NCI-H460 (cell line): Measurements from ENCODE around the gene KRTAP1-1. TPM values are rescaled to one million over a fixed set of nuclear protein-coding genes. Genes with fewer than 3 reads are reported as not detected.
"Not testable (repeated sequence)": the region's sequence is repeated elsewhere in the genome, so short reads cannot be mapped to it uniquely, and the experiment has no call there.

Experiments used
- DNase-seq: peaks from one replicate; pipeline ENCODE4 v3.0.0-alpha.2; 2016; ENCODE audit warnings: low read depth; ENCODE audit errors: extremely low read depth
- small RNA-seq, 2 experiments: library from RNA; depleted of rRNA; stranded (forward); fragments of <200 nt; gene quantifications; one replicate each; pipeline ENCODE3, GENCODE V24; 2014
- total RNA-seq: library from RNA; depleted of rRNA; stranded (reverse); fragments of >200 nt; shearing (Covaris generic); gene quantifications from 2 replicates; pipeline ENCODE4 v1.2.3, GENCODE V29; 2014; rRNA removed

Gene KRTAP1-1
- total RNA-seq, 1 experiment from 2014 or later: not detected

DNA sequence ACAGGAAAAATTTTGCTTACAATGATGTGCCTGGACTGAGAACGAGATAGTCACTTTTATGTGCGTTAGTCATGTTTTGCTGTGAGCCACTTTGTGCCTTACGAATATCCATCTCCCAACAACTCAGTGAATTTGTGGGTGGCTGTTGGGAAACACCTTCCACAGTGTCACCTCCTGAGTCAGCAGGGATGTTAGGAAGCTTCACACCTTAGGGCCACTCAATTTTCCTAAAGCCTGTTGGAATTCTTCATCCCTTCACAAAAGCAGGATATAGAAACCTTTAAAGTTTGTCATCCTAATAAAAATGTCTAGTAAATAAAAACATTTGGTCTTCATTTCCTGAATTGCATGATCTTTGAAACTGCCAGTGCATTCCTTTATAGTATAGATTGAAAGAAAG lies 28.1 kb downstream of the KRTAP1-1 start:
- DNase-seq: no peak

DNA sequence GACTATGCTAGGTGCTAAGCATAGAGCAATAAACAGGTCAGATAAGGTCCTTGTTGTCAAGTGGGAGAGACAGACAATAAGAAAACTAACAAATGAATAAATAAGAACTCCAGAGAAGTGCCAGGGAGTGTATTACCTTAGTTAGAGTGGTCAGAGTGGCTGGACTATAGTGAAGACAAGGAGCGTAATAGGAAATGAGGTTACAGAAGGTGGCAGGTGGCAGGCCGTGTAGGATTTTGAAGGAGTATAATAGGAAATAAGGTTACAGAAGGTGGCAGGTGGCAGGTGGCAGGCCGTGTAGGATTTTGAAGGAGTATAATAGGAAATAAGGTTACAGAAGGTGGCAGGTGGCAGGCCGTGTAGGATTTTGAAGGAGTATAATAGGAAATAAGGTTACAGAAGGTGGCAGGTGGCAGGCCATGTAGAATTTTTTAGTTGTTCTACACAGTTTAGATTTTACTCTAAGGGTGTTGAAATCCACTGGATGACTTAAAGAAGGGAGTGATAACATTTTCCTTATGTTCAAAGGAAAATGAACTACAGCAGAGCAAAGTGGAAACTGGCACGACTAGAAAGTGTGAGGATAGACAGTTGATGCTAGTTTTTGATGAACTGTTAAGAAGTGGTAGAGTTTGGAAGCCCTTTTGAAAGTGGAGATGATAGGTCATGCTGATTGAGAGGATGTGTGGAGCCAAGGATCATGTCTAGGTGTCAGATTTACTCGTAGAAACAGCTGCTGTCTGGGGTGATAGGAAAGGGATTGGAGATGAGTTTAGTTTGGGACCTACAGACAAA lies 28.7 kb downstream of the KRTAP1-1 start:
- DNase-seq: no peak

- DNase-seq: no peak
Measured at GRCh38 chr17:41010441-41010840, 30.8 kb downstream of the KRTAP1-1 start.

GRCh38 chr17:41009936-41010335 lies 31.3 kb downstream of the KRTAP1-1 start:
- no peak for DNase-seq

- DNase-seq: no peak
Measured at GRCh38 chr17:41009301-41009760, 31.9 kb downstream of the KRTAP1-1 start.

- DNase-seq: no peak
Measured at GRCh38 chr17:41008811-41009210, 32.4 kb downstream of the KRTAP1-1 start, which contains the start of gene KRTAP3-1. Gene KRTAP3-1, minus strand, starts transcription at chr17:41009128. Its CDS starts 54 bp downstream, at chr17:41009074.

DNA sequence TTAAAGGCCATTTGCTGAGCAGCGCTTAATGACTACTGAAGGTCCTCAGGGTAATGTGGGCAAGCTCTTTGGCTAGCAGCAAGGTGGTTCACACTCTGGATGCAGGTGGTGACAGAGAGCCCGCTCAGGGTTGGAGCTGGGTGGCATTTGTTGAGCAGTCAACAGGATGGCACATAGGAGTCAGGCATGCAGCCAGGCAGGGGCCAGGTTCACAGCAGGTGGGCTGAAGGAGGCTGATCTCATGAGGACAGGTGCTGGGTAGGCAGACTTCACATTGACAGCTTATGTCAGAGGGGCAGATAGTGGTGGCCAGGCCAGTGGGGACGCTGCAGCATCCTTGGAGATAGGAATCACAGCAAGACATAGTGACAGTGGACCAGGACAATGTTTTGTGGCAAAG lies 36.9 kb downstream of the KRTAP1-1 start:
- no peak for DNase-seq

DNA sequence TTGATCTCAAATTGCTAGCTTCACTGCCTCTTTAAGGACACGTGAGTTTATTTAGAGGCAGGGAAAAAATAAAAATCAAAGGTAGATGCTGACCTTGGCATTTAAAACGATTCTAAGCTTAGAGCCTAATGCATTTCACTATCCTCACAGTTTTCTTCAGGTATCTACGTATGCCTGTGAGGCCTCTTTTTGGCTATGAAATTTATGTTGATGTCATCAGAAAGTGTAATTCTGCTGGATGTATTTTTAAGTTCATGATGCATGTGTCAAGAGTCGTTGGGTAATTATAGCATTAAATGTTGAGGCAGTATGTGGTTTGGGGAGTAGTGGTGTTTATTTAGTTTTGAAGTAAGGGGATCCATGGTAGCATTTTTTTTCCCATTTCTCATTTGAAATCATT lies 37.3 kb downstream of the KRTAP1-1 start:
- DNase-seq: no peak

DNA sequence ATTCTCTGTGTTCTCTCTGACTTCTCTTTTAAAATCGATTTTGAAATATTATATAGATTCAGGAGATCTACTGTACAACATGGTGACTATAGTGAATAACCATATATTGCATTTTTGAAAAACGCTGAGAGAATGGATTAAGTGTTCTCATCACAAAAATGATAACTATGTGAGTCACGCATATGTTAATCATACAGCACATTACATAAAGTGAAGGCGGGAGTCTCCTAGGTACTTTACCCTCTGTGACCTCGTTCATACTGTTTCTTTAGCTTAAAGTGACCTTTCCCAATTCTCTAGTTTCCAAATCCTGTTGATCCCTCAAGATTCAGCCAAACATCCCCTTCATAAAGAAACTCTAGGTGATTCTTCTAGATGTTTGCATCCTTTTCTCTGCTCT lies 38.4 kb downstream of the KRTAP1-1 start:
- DNase-seq: no peak

GRCh38 chr17:41001795-41002194 lies 39.5 kb downstream of the KRTAP1-1 start:
- no peak for DNase-seq

DNA sequence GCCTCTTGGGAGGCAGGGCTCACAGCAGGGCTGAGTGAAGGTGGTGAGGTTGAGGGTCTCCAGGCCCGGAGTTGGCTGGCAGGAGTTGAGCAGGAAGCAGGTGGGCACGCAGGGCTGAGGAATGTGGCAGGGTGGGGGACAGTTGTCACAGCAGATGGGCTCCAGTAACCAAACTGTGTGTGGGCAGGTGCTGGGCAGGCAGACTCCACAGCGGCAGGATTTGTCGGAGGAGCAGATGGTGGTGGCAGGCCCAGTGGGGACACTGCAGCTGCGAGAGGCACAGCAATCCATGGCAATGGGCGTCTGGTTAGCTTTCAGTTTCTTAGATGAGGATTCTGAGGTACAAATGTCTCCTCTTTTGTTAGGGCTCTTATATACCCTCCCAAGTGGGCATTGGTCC lies 41.7 kb downstream of the KRTAP1-1 start, which contains the start of gene KRTAP3-2:
Gene KRTAP3-2 (minus strand): TSS at position 344 of the 400 bp plus-strand sequence. CDS start 53 bp downstream, at position 291.
- not testable (repeated sequence) for DNase-seq

DNA sequence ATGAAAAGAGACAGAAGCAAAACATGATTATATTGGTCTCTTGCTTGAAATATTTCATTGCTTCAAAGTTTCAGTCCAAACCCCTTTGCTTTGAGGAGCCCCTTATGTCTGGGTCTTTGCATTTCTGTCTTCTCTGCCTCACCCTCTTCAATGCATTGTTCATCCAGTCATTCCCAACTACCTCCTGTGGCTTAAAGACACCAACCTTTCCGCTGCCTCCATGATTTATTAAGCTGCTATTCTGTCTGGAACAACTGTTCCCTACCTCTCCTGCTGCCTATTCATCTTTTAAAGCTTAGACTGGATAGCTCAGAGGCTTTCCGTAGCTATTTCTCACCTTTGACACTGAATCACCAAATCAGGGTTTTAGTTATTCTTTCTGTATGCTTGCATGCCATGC lies 43.9 kb downstream of the KRTAP1-1 start:
- no peak for DNase-seq

DNA sequence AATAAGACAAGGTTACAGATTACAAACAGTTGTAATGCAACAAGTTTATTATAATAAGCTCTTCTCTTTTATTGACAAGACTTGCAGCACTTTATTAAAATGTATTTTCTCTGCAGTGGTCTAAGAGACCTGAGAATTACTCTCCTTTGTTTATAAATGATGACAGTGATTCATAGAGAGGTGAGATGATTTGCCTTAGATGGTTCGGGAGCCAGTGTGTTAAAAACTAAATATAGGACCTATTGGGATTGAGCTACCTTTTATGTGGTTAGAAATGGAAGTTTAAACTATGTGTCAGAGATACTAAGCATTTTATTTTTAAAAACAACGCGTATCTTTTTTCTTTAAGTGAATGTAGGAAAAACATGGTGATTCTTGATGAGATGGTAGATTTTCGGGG lies 44.4 kb downstream of the KRTAP1-1 start:
- no peak for DNase-seq

DNA sequence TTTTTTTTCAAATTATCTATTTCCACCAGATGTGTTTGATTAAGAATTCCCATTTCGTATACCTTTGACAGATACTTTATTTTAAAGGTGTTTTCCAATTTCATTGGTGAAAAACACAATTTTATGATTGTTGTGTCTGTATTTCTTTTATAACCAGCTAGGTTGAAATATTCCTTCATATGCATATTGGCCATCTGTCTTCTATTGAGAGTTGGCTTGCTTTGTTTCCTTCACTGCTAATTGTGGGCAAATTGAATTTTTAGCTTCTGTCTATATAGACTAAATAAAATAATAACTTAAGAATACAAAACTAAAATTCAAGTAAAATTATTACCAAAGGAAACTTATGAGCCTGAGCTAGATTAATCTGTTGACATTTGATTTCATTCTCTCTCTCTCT lies 46.1 kb downstream of the KRTAP1-1 start:
- no peak for DNase-seq

GRCh38 chr17:40993839-40994238 lies 47.4 kb downstream of the KRTAP1-1 start, which contains the start of gene KRTAP3-3:
Gene KRTAP3-3, minus strand, starts transcription at chr17:40994164. Its CDS starts 67 bp downstream, at chr17:40994097.
- no peak for DNase-seq

DNA sequence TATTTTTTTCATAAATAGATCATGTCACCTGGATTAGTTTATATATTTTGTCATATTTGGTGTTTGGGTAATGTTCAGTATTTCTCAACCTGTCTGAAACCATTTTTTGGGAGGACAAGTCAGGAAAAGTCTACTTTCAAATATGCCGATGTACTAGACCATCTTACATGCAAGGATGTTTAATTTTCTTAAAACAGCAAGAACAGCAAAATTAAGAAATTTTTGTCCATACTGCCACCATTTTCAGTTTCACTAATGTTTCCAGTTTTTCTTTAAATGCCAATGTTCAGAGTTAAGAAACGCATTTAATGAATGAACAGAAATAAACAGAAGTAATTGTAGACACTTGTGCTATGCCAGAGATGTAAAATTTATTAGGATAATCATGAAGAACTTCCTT lies 48.2 kb downstream of the KRTAP1-1 start:
- no peak for DNase-seq

- DNase-seq: no peak
Measured at GRCh38 chr17:40992666-40993065, 48.6 kb downstream of the KRTAP1-1 start.

Small RNA genes lying within 50 kb of the gene (small RNA-seq; reads per million reads assigned to genes)
- gene KRTAP3-4P: 0 reads per million in 2 experiments

Other genes with a start within 250 kb of the KRTAP1-1 start
- gene KRT28, start 241.5 kb downstream of the KRTAP1-1 start, total RNA-seq: not detected in 2 replicates
- 36.8 and 38.4 TPM in 2 replicates for gene KRT10, start 218.8 kb downstream of the KRTAP1-1 start, total RNA-seq
- gene KRT12, start 174.2 kb downstream of the KRTAP1-1 start, total RNA-seq: not detected in 2 replicates
- gene KRT20, start 156.2 kb downstream of the KRTAP1-1 start, total RNA-seq: not detected in 2 replicates
- gene KRT23, start 103.8 kb downstream of the KRTAP1-1 start, total RNA-seq: 0.07 TPM in 1 of 2 replicates, not detected in the other
- not detected in 2 replicates for gene KRT39, start 74.5 kb downstream of the KRTAP1-1 start, total RNA-seq
- not detected in 2 replicates for gene KRT40, start 57.1 kb downstream of the KRTAP1-1 start, total RNA-seq
- not detected in 2 replicates for gene KRTAP3-3, start 47.3 kb downstream of the KRTAP1-1 start, total RNA-seq
- not detected in 2 replicates for gene KRTAP3-2, start 41.5 kb downstream of the KRTAP1-1 start, total RNA-seq
- gene KRTAP3-1, start 32.3 kb downstream of the KRTAP1-1 start, total RNA-seq: not detected in 2 replicates
- gene KRTAP1-5, start 14.2 kb downstream of the KRTAP1-1 start, total RNA-seq: not detected in 2 replicates
- gene KRTAP1-4, start 11.3 kb downstream of the KRTAP1-1 start, total RNA-seq: not detected in 2 replicates
- gene KRTAP1-3, start 6.6 kb downstream of the KRTAP1-1 start, total RNA-seq: not detected in 2 replicates
- gene KRTAP2-1, start 5.9 kb upstream of the KRTAP1-1 start, total RNA-seq: not detected in 2 replicates
- not detected in 2 replicates for gene KRTAP2-2, start 13.8 kb upstream of the KRTAP1-1 start, total RNA-seq
- gene KRTAP2-3, start 18.7 kb upstream of the KRTAP1-1 start, total RNA-seq: not detected in 2 replicates
- gene KRTAP2-4, start 24.4 kb upstream of the KRTAP1-1 start, total RNA-seq: not detected in 2 replicates
- gene KRTAP4-7, start 42.7 kb upstream of the KRTAP1-1 start, total RNA-seq: not detected in 2 replicates
- not detected in 2 replicates for gene KRTAP4-8, start 56.7 kb upstream of the KRTAP1-1 start, total RNA-seq
- gene KRTAP4-16, start 60.8 kb upstream of the KRTAP1-1 start, total RNA-seq: not detected in 2 replicates
- not detected in 2 replicates for gene KRTAP4-9, start 63.9 kb upstream of the KRTAP1-1 start, total RNA-seq
- gene KRTAP4-11, start 76.9 kb upstream of the KRTAP1-1 start, total RNA-seq: not detected in 2 replicates
- not detected in 2 replicates for gene KRTAP4-12, start 82.7 kb upstream of the KRTAP1-1 start, total RNA-seq
- not detected in 2 replicates for gene KRTAP4-6, start 99.1 kb upstream of the KRTAP1-1 start, total RNA-seq
- not detected in 2 replicates for gene KRTAP4-5, start 108.4 kb upstream of the KRTAP1-1 start, total RNA-seq
- gene KRTAP4-4, start 119.3 kb upstream of the KRTAP1-1 start, total RNA-seq: not detected in 2 replicates
- not detected in 2 replicates for gene KRTAP4-3, start 126.8 kb upstream of the KRTAP1-1 start, total RNA-seq
- gene KRTAP4-2, start 136.8 kb upstream of the KRTAP1-1 start, total RNA-seq: not detected in 2 replicates
- 0.17 TPM in 1 of 2 replicates, not detected in the other for gene KRTAP4-1, start 143.5 kb upstream of the KRTAP1-1 start, total RNA-seq
- not detected in 2 replicates for gene KRTAP9-1, start 148.4 kb upstream of the KRTAP1-1 start, total RNA-seq
- not detected in 2 replicates for gene KRTAP9-2, start 185.2 kb upstream of the KRTAP1-1 start, total RNA-seq
- not detected in 2 replicates for gene KRTAP9-3, start 191.0 kb upstream of the KRTAP1-1 start, total RNA-seq
- not detected in 2 replicates for gene KRTAP9-8, start 196.5 kb upstream of the KRTAP1-1 start, total RNA-seq
- not detected in 2 replicates for gene KRTAP9-4, start 208.2 kb upstream of the KRTAP1-1 start, total RNA-seq
- not detected in 2 replicates for gene KRTAP9-9, start 213.9 kb upstream of the KRTAP1-1 start, total RNA-seq
- gene KRTAP9-6, start 223.9 kb upstream of the KRTAP1-1 start, total RNA-seq: not detected in 2 replicates
- gene KRTAP9-7, start 234.2 kb upstream of the KRTAP1-1 start, total RNA-seq: not detected in 2 replicates